ENCODE measurements around the gene TBRG4.

The TBRG4 gene

DNA sequence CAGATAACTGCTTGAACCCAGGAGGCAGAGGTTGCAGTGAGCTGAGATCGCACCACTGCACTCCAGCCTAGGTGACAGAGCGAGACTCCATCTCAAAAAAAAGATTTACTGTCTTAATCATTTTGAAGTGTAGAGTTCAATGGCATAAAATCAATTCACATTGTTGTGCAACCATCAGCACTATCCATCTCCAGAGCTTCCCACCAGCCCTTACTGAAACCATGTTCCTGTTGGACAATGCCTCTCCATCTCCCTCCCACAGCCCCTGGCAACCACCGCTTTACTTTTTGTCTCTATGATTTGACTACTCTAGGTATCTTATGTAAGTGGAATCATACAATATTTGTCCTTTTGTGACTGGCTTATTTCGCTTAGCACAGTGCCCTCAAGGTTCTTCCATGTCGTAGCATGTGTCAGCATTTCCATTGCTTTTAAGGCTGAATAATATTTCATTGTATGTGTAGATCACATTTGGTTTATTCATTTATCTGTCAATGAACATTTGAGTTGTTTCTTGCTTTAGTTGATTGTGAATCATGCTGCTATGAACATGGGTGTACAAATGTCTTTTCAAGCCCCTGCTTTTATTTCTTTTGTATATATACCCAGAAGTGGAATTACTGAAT lies 55.8 kb downstream of the TBRG4 start:
- Histone ChIP-seq H3K4me1 (ENCODE audit: insufficient read depth, low read length) (no peaks in the 10 kb centered on the region), H3K36me3 (ENCODE audit: insufficient read depth, low read length) (no peaks in the 10 kb centered on the region), H3K9ac (ENCODE audit: low read depth, low read length) (no peak overlapping the region), H3K27me3 (ENCODE audit: insufficient read depth, low read length) (no peaks in the 10 kb centered on the region), H3K9me3 (ENCODE audit: insufficient read depth, low read depth, low read length) (no peaks in the 10 kb centered on the region), H3K4me3 (ENCODE audit: low read length) (no peak overlapping the region), H3K27ac (ENCODE audit: low read depth, low read length) (no peak overlapping the region)
- 96% methylated on average over 5 of the region's 5 CpGs for WGBS

DNA sequence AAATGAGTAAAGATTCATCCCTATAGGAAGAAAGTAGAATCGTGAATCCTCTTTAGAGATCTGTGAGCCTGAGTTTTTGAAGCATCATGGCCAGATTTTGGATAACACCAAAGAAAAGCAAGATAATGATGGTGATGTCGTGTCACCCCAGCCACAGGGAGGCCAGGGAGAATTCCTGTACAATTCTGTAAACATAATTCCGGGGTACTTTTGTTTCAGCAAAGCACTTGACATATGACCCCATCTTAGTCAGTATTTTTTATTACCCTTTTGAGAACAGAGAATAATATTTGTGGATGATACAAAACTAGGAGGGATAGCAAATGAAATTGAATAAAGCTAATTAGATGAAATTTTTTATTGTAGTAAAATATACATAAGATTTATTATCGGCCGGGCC lies 56.5 kb downstream of the TBRG4 start:
- Histone ChIP-seq H3K36me3 (ENCODE audit: insufficient read depth, low read length) (no peaks in the 10 kb centered on the region), H3K27me3 (ENCODE audit: insufficient read depth, low read length) (no peaks in the 10 kb centered on the region), H3K9me3 (ENCODE audit: insufficient read depth, low read depth, low read length) (no peaks in the 10 kb centered on the region), H3K4me1 (ENCODE audit: insufficient read depth, low read length) (no peaks in the 10 kb centered on the region), H3K27ac (ENCODE audit: low read depth, low read length) (no peak overlapping the region), H3K4me3 (ENCODE audit: low read length) (no peak overlapping the region), H3K9ac (ENCODE audit: low read depth, low read length) (no peak overlapping the region)
- 97% methylated on average over 5 of the region's 5 CpGs for WGBS

DNA sequence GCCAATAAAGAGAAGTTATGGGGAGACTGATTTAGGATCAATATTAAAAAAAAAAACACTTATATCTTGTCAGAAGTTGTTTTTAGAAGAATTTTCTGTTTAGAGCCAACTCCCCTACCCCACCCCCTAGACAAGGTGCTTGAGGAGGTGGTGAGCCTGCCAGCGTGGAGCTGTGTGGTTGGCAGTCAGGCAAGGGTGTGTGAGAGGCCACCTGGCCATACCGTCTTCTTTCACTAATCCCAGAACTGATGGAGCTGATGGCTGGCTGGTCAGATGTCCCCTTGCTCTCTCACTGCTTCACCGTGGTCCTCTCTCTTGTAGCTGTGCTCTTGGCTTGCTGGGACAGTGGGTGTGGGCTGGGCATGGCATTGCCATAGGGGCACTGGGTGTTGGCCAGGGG lies 57.1 kb downstream of the TBRG4 start:
- Histone ChIP-seq H3K27ac (ENCODE audit: low read depth, low read length) (no peak overlapping the region), H3K9ac (ENCODE audit: low read depth, low read length) (no peak overlapping the region), H3K27me3 (ENCODE audit: insufficient read depth, low read length) (no peaks in the 10 kb centered on the region), H3K4me3 (ENCODE audit: low read length) (no peak overlapping the region), H3K36me3 (ENCODE audit: insufficient read depth, low read length) (peaks cover under 1% of the 10 kb centered on the region), H3K4me1 (ENCODE audit: insufficient read depth, low read length) (no peaks in the 10 kb centered on the region), H3K9me3 (ENCODE audit: insufficient read depth, low read depth, low read length) (no peaks in the 10 kb centered on the region)
- 98% methylated on average over 3 of the region's 3 CpGs for WGBS

DNA sequence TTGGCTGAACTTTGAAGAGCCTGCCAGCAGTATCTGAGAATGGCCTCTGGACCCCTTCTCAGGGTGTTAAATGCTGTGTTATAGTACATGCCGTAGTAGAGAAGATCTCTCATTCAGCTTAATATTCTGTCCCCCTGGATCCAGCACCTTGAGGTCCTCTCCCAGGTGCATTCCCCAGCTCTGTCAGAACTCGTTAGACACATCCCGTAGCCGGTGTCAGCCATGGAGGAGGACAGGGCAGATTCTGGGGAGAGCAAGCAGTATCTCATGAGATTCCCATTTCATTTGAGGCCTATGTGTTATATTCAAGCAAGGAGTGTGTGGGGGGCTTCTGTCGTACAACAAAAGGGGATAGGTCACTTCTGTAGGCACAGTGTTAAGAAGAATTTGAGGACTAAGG lies 57.6 kb downstream of the TBRG4 start:
- H3K4me1 ChIP-seq (ENCODE audit: insufficient read depth, low read length), result no peaks in the 10 kb centered on the region
- H3K9me3 ChIP-seq (ENCODE audit: insufficient read depth, low read depth, low read length), result no peaks in the 10 kb centered on the region
- H3K4me3 ChIP-seq (ENCODE audit: low read length), result no peak overlapping the region
- H3K27ac ChIP-seq (ENCODE audit: low read depth, low read length), result no peak overlapping the region
- H3K27me3 ChIP-seq (ENCODE audit: insufficient read depth, low read length), result no peaks in the 10 kb centered on the region
- no peak overlapping the region for H3K9ac ChIP-seq (ENCODE audit: low read depth, low read length)
- 88% methylated on average over 5 of the region's 5 CpGs for WGBS
- H3K36me3 ChIP-seq (ENCODE audit: insufficient read depth, low read length), result peaks cover 5% of the 10 kb centered on the region

DNA sequence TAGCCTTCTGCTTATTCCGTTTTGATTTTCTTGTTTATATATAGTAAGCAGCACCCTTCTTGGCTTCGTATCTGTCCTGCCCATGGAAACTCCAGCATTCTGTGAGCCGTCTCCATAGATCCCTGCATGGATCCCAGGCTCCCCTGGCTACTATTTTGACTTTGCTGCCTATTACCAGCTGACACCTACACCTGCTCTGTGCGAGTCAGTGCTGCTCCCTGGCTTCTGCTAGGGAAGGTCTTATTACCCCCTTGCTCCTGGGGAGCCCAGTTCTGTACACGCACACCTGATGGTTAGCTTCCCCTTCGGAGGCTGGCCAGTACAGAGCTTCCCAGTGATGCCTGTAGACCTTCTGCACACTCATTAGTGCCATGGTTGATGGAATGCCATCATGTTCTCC lies 58.1 kb downstream of the TBRG4 start:
- Histone ChIP-seq H3K36me3 (ENCODE audit: insufficient read depth, low read length) (peaks cover 5% of the 10 kb centered on the region), H3K4me1 (ENCODE audit: insufficient read depth, low read length) (no peaks in the 10 kb centered on the region), H3K4me3 (ENCODE audit: low read length) (no peak overlapping the region), H3K27ac (ENCODE audit: low read depth, low read length) (no peak overlapping the region), H3K27me3 (ENCODE audit: insufficient read depth, low read length) (no peaks in the 10 kb centered on the region), H3K9me3 (ENCODE audit: insufficient read depth, low read depth, low read length) (no peaks in the 10 kb centered on the region), H3K9ac (ENCODE audit: low read depth, low read length) (no peak overlapping the region)
- 94% methylated on average over 6 of the region's 6 CpGs for WGBS

DNA sequence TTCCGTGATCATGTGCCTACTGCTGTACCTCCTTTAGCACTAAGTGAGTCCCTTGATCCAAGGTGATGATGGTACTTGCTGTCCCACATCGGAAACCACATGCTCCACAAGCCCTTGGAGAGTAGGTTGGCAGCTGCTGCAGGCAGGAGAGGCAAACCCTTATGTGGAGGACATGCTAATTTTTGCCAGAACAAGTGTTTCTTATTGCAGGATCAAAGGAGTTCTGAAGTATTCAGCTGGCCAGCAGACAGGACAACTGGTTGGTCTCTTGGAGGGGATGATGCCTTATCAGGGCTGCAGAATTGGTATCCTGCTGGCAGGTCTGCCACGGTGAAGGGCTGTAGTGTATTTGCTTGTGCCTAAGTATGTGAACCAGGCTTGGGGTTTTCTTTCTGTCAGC lies 59.5 kb downstream of the TBRG4 start:
- no peaks in the 10 kb centered on the region for H3K4me1 ChIP-seq (ENCODE audit: insufficient read depth, low read length)
- no peak overlapping the region for H3K27ac ChIP-seq (ENCODE audit: low read depth, low read length)
- 72% methylated on average over 3 of the region's 3 CpGs for WGBS
- peaks cover 15% of the 10 kb centered on the region for H3K36me3 ChIP-seq (ENCODE audit: insufficient read depth, low read length)
- H3K9me3 ChIP-seq (ENCODE audit: insufficient read depth, low read depth, low read length), result no peaks in the 10 kb centered on the region
- no peak overlapping the region for H3K4me3 ChIP-seq (ENCODE audit: low read length)
- H3K27me3 ChIP-seq (ENCODE audit: insufficient read depth, low read length), result no peaks in the 10 kb centered on the region
- H3K9ac ChIP-seq (ENCODE audit: low read depth, low read length), result no peak overlapping the region

DNA sequence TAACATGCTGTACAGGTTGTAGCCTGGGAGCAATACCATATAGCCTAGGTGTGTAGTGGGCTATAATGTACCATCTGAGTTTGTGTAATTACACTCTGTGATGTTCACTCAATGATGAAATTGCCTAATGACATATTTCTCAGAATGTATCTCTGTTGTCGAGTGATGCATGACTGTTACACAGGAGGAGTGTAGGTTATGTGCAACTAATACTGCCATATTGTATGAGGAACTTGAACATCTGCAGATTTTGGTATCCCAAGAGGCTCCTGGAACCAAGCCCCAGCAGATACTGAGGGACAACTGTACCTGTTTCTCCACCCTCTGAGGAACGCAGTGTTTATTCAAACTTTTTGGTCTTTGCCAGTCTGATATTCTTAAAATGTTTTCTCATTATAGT lies 61.3 kb downstream of the TBRG4 start:
- H3K36me3 ChIP-seq (ENCODE audit: insufficient read depth, low read length), result peaks cover 25% of the 10 kb centered on the region
- WGBS, result 61% methylated on average over 2 of the region's 2 CpGs
- no peak overlapping the region for H3K27ac ChIP-seq (ENCODE audit: low read depth, low read length)

More for the DNA sequence above, 61.3 kb downstream of the TBRG4 start:
- Histone ChIP-seq H3K9me3 (ENCODE audit: insufficient read depth, low read depth, low read length) (no peaks in the 10 kb centered on the region), H3K4me1 (ENCODE audit: insufficient read depth, low read length) (no peaks in the 10 kb centered on the region), H3K27me3 (ENCODE audit: insufficient read depth, low read length) (no peaks in the 10 kb centered on the region), H3K9ac (ENCODE audit: low read depth, low read length) (no peak overlapping the region), H3K4me3 (ENCODE audit: low read length) (no peak overlapping the region)
